ENCODE measurements around the gene SNRPN. TPM values are rescaled to one million over a fixed set of nuclear protein-coding genes. Genes with fewer than 3 reads are reported as not detected.

Gene SNRPN
- total and polyA plus RNA-seq, 9 donors, result 109 to 223 (median 152) TPM

- WGBS, 3 donors, result 72 to 82% (median 81%) methylated on average over 1 of the region's 1 CpG
- Histone ChIP-seq H3K4me3 (no peak overlapping the region), H3K9me3 (no peaks in the 10 kb centered on the region), H3K36me3 (no peaks in the 10 kb centered on the region), H3K27ac (no peak overlapping the region), H3K27me3 (no peaks in the 10 kb centered on the region), H3K4me1 (ENCODE audit: insufficient read depth) (no peaks in the 10 kb centered on the region)
- DNase-seq, result no peak
- no peak for TF ChIP-seq CTCF (IDR thresholded peaks at IDR 0.05)
- no peak for TF ChIP-seq EP300 (IDR thresholded peaks at IDR 0.05)
- TF ChIP-seq POLR2A (IDR thresholded peaks at IDR 0.05), result no peak
- intact Hi-C loops (cut with DNase I), result no loop called here
These were observed 11.4 kb upstream of the SNRPN start for GRCh38 chr15:24943361-24943760.

- intact Hi-C loops (cut with DNase I), result no loop called here
These were observed 9.8 kb upstream of the SNRPN start for GRCh38 chr15:24944954-24945353.

GRCh38 chr15:24945711-24946110 is 9.1 kb upstream of the SNRPN start:
- H3K9me3 ChIP-seq, result no peaks in the 10 kb centered on the region
- intact Hi-C loops (cut with DNase I), result no loop called here
- no peaks in the 10 kb centered on the region for H3K36me3 ChIP-seq
- no peaks in the 10 kb centered on the region for H3K27me3 ChIP-seq
- H3K4me1 ChIP-seq (ENCODE audit: insufficient read depth), result no peaks in the 10 kb centered on the region
- no peak overlapping the region for H3K4me3 ChIP-seq
- H3K27ac ChIP-seq, result no peak overlapping the region
- TF ChIP-seq POLR2A (IDR thresholded peaks at IDR 0.05) (no peak), EP300 (IDR thresholded peaks at IDR 0.05) (no peak)
- 84 to 94% (median 85%) methylated on average over 1 of the region's 1 CpG for WGBS, 3 donors
- no peak for DNase-seq

More at GRCh38 chr15:24944954-24945353, 9.8 kb upstream of the SNRPN start:
- Histone ChIP-seq H3K4me1 (ENCODE audit: insufficient read depth) (no peaks in the 10 kb centered on the region), H3K4me3 (no peak overlapping the region), H3K27ac (no peak overlapping the region), H3K36me3 (no peaks in the 10 kb centered on the region), H3K9me3 (no peaks in the 10 kb centered on the region), H3K27me3 (no peaks in the 10 kb centered on the region)
- 22 to 43% (median 26%) methylated on average over 1 of the region's 1 CpG for WGBS, 3 donors
- TF ChIP-seq CTCF (IDR thresholded peaks at IDR 0.05), result no peak
- no peak for TF ChIP-seq POLR2A (IDR thresholded peaks at IDR 0.05)
- no peak for TF ChIP-seq EP300 (IDR thresholded peaks at IDR 0.05)
- no peak for DNase-seq

GRCh38 chr15:24948495-24948894 is 6.3 kb upstream of the SNRPN start:
- H3K27me3 ChIP-seq, result no peaks in the 10 kb centered on the region
- H3K36me3 ChIP-seq, result no peaks in the 10 kb centered on the region
- no peak for TF ChIP-seq POLR2A (IDR thresholded peaks at IDR 0.05)
- no peak for TF ChIP-seq EP300 (IDR thresholded peaks at IDR 0.05)
- TF ChIP-seq CTCF (IDR thresholded peaks at IDR 0.05), result no peak
- H3K4me3 ChIP-seq, result no peak overlapping the region
- no peak for DNase-seq
- WGBS, 3 donors, result 46 to 54% (median 53%) methylated on average over 3 of the region's 3 CpGs
- H3K27ac ChIP-seq, result no peak overlapping the region
- H3K4me1 ChIP-seq (ENCODE audit: insufficient read depth), result no peaks in the 10 kb centered on the region
- H3K9me3 ChIP-seq, result no peaks in the 10 kb centered on the region
- intact Hi-C loops (cut with DNase I), result no loop called here

- DNase-seq, result peak; percentile 11 to 50 (median 36)
- intact Hi-C loops (cut with DNase I), result no loop called here
These were observed 739 bp downstream of the SNRPN start for GRCh38 chr15:24955531-24955921.

More at GRCh38 chr15:24955531-24955921, 739 bp downstream of the SNRPN start:
- H3K27me3 ChIP-seq, result no peaks in the 10 kb centered on the region
- H3K4me1 ChIP-seq (ENCODE audit: insufficient read depth), result no peaks in the 10 kb centered on the region
- no peaks in the 10 kb centered on the region for H3K36me3 ChIP-seq
- TF ChIP-seq POLR2A (IDR thresholded peaks at IDR 0.05) (no peak), EP300 (IDR thresholded peaks at IDR 0.05) (no peak), CTCF (IDR thresholded peaks at IDR 0.05) (no peak)
- H3K4me3 ChIP-seq, result peak overlapping the region; percentile 73
- peak overlapping the region; percentile 82 to 84 for H3K27ac ChIP-seq
- peaks cover 0 to 3% of the 10 kb centered on the region in 2 donors for H3K9me3 ChIP-seq
- WGBS, 3 donors, result 37 to 61% (median 49%) methylated on average over 31 of the region's 31 CpGs
